ENCODE data around the gene DHRS7B. TPM values are rescaled to one million over a fixed set of nuclear protein-coding genes. Genes with fewer than 3 reads are reported as not detected.
"Not testable (repeated sequence)": the region's sequence is repeated elsewhere in the genome, so short reads cannot be mapped to it uniquely, and the experiment has no call there.

DHRS7B gene
- total RNA-seq, 1 donor from 2014 or later = 8.3 TPM

DNA sequence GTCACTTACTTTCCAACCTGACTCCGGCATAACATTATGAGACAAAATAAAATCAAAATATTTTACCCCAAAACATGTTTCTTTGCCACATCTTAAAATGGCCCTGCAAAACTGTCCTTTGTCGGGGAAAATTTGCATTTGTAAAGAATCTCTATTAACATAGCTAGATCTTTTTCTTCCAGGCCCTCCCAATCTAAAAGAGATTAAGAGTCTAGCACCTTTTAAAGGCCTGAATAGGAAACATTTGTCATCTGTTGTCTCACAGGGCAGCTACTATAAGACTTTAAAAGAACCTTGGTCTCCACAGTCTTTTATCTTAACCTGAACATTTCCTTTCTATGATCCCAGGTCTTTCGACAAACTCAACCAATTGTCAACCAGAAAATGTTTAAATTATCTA is 18.1 kb upstream of the DHRS7B start:
- H3K36me3 Mint-ChIP-seq (ENCODE audit: unreplicated experiment) = no peaks in the 10 kb centered on the region
- no peaks in the 10 kb centered on the region for H3K4me1 Mint-ChIP-seq (ENCODE audit: low read depth, unreplicated experiment)
- no peak overlapping the region for H3K27ac Mint-ChIP-seq (ENCODE audit: unreplicated experiment)
- H3K27me3 Mint-ChIP-seq (ENCODE audit: unreplicated experiment) = no peaks in the 10 kb centered on the region
- no peaks in the 10 kb centered on the region for H3K9me3 Mint-ChIP-seq (ENCODE audit: unreplicated experiment)
- no peak overlapping the region for H3K4me3 Mint-ChIP-seq (ENCODE audit: unreplicated experiment)
- TF ChIP-seq CTCF (IDR thresholded peaks at IDR 0.05; ENCODE audit: partially characterized antibody, unreplicated experiment) = no peak
- DNase-seq = no peak

DNA sequence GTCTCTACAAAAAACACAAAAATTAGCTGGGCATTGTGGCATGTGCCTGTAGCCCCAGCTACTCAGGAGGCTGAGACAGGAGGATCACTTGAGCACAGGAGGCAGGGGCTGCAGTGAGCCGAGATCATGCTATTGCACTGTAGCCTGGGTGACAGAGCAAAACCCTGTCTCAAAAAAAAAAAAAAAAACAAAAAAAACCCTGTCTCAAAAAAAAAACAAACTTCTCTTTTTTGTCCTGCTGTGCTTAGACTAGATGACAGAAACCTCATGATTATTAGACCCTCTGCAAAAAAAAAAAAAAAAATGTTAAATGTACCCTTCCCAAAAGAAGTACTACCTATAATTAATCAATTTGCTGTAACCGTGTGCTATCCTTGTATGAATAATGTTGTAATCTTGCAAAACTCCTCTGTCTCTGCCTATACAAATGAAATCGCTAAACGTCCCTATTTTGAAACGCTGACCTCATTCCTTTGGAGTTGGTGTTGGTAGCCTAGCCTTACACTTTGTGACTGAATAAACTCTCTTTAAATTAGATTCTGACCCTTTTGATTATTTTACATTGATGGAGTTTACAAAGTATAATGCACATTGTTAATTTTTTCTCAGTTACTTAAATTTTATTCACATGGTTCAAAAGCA is 13.6 kb upstream of the DHRS7B start:
- no peak overlapping the region for H3K27ac Mint-ChIP-seq (ENCODE audit: unreplicated experiment)
- H3K27me3 Mint-ChIP-seq (ENCODE audit: unreplicated experiment) = peaks cover 2% of the 10 kb centered on the region
- H3K4me1 Mint-ChIP-seq (ENCODE audit: low read depth, unreplicated experiment) = peaks cover 3% of the 10 kb centered on the region
- no peak for TF ChIP-seq CTCF (IDR thresholded peaks at IDR 0.05; ENCODE audit: partially characterized antibody, unreplicated experiment)
- H3K4me3 Mint-ChIP-seq (ENCODE audit: unreplicated experiment) = no peak overlapping the region
- H3K36me3 Mint-ChIP-seq (ENCODE audit: unreplicated experiment) = no peaks in the 10 kb centered on the region
- peaks cover 2% of the 10 kb centered on the region for H3K9me3 Mint-ChIP-seq (ENCODE audit: unreplicated experiment)
- no peak for DNase-seq

DNA sequence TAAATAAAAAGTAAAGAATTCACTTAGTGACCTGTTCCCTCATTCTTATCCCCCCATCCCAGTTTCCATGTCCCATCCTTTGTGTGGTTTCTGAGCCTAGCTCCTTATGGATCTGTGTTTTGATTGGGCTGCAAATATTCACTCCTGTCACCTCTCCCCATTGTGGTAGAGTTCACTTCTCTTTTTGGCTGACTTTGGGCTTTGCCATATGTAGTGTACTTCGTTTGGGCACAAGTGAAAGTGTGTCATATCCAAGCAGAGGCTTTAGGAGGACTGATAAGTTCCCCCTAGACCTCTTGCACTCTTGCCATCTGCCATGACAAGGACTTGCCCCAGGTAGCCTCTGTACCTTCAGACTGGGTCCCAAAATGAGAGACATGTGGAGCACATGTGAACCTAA is 13.0 kb upstream of the DHRS7B start:
- Mint-ChIP-seq H3K4me3 (ENCODE audit: unreplicated experiment) (no peak overlapping the region), H3K9me3 (ENCODE audit: unreplicated experiment) (peaks cover 2% of the 10 kb centered on the region)
- no peak for TF ChIP-seq CTCF (IDR thresholded peaks at IDR 0.05; ENCODE audit: partially characterized antibody, unreplicated experiment)

DNA sequence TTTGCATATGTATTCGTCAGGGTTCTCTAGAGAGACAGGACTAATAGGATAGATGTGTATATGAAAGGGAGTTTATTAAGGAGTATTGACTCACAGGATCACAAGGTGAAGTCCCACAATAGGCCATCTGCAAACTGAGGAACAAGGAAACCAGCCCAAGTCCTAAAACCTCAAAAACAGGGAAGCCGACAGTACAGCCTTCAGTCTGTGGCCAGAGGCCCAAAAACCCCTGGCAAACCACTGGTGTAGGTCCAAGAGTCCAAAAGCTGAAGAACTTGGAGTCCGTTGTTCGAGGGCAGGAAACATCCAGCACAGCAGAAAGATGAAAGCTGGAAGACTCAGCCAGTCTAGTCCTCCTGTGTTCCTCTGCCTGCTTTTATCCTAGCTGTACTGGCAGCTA is 12.0 kb upstream of the DHRS7B start:
- not testable (repeated sequence) for H3K36me3 Mint-ChIP-seq (ENCODE audit: unreplicated experiment); H3K4me1 Mint-ChIP-seq (ENCODE audit: low read depth, unreplicated experiment); DNase-seq; H3K9me3 Mint-ChIP-seq (ENCODE audit: unreplicated experiment); H3K4me3 Mint-ChIP-seq (ENCODE audit: unreplicated experiment); H3K27ac Mint-ChIP-seq (ENCODE audit: unreplicated experiment); H3K27me3 Mint-ChIP-seq (ENCODE audit: unreplicated experiment)

More for the DNA sequence above, 13.0 kb upstream of the DHRS7B start:
- H3K27ac Mint-ChIP-seq (ENCODE audit: unreplicated experiment) = no peak overlapping the region
- H3K27me3 Mint-ChIP-seq (ENCODE audit: unreplicated experiment) = peaks cover 2% of the 10 kb centered on the region
- H3K4me1 Mint-ChIP-seq (ENCODE audit: low read depth, unreplicated experiment) = peaks cover 3% of the 10 kb centered on the region
- no peak for DNase-seq
- H3K36me3 Mint-ChIP-seq (ENCODE audit: unreplicated experiment) = no peaks in the 10 kb centered on the region

GRCh38 chr17:21119247-21119918 is 7.4 kb upstream of the DHRS7B start:
- TF ChIP-seq CTCF (IDR thresholded peaks at IDR 0.05; ENCODE audit: partially characterized antibody, unreplicated experiment) = peak; percentile 88
- H3K27me3 Mint-ChIP-seq (ENCODE audit: unreplicated experiment) = peaks cover 2% of the 10 kb centered on the region
- peaks cover 7% of the 10 kb centered on the region for H3K4me1 Mint-ChIP-seq (ENCODE audit: low read depth, unreplicated experiment)
- no peak overlapping the region for H3K4me3 Mint-ChIP-seq (ENCODE audit: unreplicated experiment)
- no peak overlapping the region for H3K27ac Mint-ChIP-seq (ENCODE audit: unreplicated experiment)
- H3K36me3 Mint-ChIP-seq (ENCODE audit: unreplicated experiment) = no peaks in the 10 kb centered on the region
- DNase-seq = peak; percentile 72
- peaks cover 2% of the 10 kb centered on the region for H3K9me3 Mint-ChIP-seq (ENCODE audit: unreplicated experiment)

Data from glutamatergic neuron (in vitro differentiated cells).